KOPT-K1 (cell line): ENCODE results near the gene FBXL7.

Experiments used
- H3K27ac ChIP-seq: fragments of 200-600 bp; sonication (generic); 2 replicates; pipeline ENCODE4 v1.5.1; 2016; ENCODE audit warnings: antibody characterized with exemption, mild to moderate bottlenecking, low read depth, low read length; ENCODE audit not compliant: poor library complexity, severe bottlenecking
- H3K36me3 ChIP-seq: fragments of 200-600 bp; sonication (generic); 2 replicates; pipeline ENCODE4 v1.5.1; 2017; ENCODE audit warnings: antibody characterized with exemption, mild to moderate bottlenecking, low read length, moderate library complexity; ENCODE audit not compliant: insufficient read depth
- H3K9me3 ChIP-seq: fragments of 200-600 bp; sonication (generic); 2 replicates; pipeline ENCODE4 v1.5.1; 2017; ENCODE audit warnings: antibody characterized with exemption, low read length, mild to moderate bottlenecking; ENCODE audit not compliant: insufficient read depth, poor library complexity, severe bottlenecking

The FBXL7 gene

DNA sequence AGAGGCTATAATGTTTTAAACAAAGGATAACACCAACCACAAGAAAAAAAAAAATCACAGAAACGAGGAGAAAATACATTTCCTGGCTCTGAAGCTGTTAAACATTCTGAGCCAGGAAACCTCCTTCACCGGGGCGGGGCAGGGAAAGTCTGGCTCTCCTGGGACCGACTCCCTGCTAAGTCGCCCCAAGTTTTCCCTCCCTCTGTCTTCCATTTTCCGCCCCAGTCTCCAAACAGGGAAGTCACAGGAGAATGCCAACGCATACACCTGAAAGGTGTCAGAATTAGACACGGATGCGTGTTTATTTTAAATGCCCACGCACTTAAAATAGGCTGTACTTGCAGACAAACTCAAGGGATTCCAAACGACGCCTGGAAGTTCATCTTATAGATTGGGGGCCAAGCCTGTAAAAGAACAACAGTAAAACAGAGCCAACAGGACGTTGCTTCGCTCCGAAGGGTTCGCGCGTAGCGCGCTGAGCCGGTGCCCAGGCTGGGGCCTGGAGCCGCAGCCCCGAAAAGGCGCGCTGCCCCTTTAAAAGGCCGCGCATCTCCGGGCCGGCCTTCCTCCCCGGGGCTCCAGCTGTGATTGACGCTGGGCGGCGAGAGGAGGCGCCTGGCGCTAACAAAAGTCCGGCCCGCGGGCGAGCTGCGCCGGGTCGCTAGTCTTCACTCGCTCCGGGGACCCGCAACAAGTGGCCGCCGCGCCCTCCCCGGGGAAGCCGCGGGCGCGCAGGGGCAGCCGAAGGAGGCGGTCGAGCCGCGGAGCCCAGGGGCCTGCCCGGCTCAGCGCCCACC is at the start of gene FBXL7:
Gene FBXL7, plus strand, starts transcription at position 653 of the 797 bp plus-strand sequence.
- Histone ChIP-seq H3K36me3 (no peaks in the 10 kb centered on the region), H3K27ac (no peak within 1 kb of the TSS), H3K9me3 (no peaks in the 10 kb centered on the region)

DNA sequence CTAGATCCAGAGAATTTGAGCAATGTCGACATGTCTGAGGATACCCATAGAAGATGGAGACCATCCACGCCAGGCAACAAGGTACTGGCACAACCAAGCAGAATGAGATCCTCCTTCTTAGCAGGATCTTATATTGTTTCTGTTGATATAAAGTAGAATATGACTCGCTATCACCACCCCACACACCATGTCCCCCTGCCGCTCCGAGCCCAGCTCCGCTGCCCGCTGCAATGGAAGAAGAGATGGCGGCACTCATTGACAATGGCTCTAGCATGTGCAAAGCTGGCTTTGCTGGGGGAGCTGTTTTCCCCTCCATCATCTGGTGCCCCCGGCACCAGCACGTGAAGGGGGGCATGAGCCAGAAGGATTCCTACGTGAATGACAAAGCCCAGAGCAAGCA is 49.5 kb upstream of the FBXL7 start:
- no peak overlapping the region for H3K27ac ChIP-seq
- H3K36me3 ChIP-seq: no peaks in the 10 kb centered on the region
- no peaks in the 10 kb centered on the region for H3K9me3 ChIP-seq

DNA sequence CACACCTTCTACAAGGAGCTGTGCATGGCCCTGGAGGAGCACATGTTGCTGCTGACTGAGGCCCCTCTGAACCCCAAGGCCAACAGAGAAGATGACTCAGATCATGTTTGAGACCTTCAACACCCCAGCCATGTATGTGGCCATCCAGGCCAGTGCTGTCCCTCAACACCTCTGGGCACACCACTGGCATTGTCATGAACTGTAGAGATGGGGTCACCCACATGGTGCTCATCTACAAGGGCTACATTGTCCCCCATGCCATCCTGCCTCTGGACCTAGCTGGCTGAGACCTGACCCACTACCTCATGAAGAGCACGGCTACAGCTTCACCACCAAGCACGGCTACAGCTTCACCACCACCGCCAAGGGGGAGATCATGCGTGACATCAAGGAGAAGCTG is 49.0 kb upstream of the FBXL7 start:
- Histone ChIP-seq H3K36me3 (no peaks in the 10 kb centered on the region), H3K27ac (no peak overlapping the region), H3K9me3 (no peaks in the 10 kb centered on the region)

DNA sequence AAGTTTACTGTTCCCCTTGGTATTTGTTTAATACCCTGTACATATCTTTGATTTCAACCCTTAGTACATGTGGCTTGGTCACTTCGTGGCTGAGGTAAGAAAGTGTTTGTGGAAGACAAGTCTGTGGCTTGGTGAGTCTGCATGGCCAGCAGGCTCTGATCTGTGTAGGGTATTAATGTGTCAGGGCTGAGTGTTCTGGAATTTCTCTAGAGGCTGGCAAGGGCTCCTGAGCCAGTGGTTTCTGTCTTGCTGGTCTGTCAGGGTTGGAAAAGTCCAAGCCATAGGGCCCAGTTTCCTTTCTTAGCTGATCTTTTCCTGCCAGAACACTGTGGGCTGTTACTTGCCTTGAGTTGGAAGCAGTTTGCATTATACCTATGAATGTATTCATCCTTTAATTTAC is 48.0 kb upstream of the FBXL7 start:
- Histone ChIP-seq H3K27ac (no peak overlapping the region), H3K9me3 (no peaks in the 10 kb centered on the region), H3K36me3 (no peaks in the 10 kb centered on the region)

DNA sequence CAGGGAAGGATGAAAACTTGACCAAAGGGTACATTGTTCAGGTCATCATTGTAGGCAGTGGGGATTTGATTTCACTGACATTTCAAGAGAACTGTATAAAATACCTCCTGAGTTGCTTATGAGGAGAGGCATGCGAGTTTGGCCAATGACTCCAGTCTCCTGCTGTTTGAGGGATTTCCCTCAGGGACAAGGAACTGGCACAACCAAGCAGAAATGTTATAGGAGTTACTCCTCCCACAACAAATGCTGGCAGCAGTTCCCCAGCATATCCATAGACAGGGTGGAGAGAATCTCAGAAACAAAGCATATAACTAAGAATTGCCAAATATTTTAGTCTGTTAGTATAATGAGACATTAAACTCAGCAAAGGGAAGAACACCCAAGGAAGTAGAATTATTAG is 47.2 kb upstream of the FBXL7 start:
- no peak overlapping the region for H3K27ac ChIP-seq

DNA sequence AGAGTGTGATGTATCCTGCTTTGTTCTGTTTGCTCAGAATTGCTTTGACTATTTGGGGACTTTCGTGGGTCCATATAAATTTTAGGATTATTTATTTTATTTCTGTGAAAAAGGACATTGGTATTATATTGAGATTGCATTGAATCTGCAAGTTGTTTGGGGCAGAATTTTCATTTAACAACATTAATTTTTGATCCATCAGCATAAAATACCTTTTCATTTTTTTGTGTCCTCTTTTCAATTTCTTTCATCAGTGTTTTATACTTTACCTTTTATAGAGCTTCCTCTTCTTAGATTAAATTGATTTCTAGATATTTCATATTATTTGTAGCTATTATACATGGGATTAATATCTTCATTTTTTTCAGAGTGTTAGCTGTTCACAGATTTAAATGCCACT is 40.8 kb upstream of the FBXL7 start:
- Histone ChIP-seq H3K27ac (no peak overlapping the region), H3K9me3 (no peaks in the 10 kb centered on the region), H3K36me3 (no peaks in the 10 kb centered on the region)

More for the DNA sequence above, 47.2 kb upstream of the FBXL7 start:
- Histone ChIP-seq H3K9me3 (no peaks in the 10 kb centered on the region), H3K36me3 (no peaks in the 10 kb centered on the region)

DNA sequence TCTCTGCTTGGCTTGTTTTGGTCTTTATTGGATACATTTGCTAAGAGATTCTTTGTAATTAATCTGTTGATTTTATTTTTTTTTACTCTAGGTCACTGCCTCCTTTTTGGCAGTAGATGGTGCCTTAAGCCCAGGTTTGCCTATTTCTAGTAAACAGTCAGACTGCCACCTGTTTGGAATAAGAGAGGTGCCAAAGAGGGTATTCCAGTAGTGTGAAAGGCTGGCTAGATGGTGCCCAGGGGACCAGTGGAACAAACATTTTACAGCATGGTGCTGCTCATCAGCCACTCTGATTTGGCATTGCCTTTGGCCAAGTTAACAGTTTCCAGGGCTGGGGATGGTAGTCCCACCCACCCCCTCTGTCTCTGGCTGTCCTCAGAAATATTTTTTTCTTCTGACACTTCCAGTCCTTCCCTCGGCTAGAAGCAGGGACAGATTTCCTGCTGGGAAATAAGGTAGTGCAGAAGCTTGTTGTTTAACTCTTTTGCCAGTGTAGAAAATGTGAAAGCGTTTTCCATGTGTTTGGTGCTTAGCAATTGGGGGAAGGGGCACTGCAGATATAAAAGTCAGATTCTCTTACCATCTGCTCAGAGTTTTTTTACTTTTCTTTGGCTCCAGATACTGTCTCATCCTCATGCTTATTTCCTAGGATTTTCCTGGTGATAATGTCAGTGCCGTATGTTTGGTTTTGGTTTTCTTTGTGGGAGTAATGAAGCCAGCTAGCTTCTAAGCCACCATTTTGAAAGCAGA is 36.6 kb upstream of the FBXL7 start:
- Histone ChIP-seq H3K27ac (no peak overlapping the region), H3K36me3 (no peaks in the 10 kb centered on the region), H3K9me3 (no peaks in the 10 kb centered on the region)

DNA sequence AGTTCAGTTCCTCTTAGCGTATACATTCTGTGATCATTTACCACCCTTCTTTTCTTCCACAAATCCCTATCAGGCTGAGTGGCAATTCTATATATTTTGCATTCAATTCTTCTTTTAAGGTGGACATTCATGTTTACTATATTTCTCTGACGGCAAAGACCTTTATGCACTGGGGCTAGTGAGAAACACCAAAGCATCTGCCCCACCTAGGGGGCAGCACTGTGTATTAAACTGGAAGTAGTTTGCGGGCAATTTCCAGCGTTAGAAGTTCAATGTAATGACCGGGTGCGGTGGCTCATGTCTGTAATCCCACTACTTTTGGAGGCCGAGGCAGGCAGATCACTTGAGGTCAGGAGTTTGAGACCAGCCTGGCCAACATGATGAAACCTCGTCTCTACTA is 27.9 kb upstream of the FBXL7 start:
- no peaks in the 10 kb centered on the region for H3K9me3 ChIP-seq
- H3K27ac ChIP-seq: no peak overlapping the region
- H3K36me3 ChIP-seq: no peaks in the 10 kb centered on the region

DNA sequence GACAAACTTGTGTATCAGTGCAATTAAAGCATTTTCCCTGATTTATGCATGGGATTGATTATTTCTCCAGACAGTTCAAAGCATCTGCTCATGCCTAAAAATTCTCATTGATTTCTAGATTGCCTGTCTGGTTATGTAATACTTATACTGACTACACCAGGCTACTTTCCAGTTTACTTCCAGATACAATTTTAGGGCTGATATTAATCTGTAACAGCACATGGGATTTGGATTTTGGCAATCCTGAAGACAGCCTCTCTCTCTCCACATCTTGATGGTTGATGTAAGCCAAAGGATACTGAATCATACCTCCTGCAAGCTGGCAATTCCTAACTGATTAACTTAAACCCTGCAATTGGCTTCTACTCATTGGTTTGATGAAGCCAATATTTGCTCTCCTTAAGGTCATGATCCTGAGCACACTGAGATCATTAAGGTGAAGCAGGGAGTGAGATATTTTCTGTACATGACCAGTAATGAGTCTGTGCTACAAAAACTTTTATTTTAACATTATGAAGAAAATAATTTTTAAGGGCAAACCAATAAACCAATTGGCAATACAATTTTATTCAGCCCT is 25.7 kb upstream of the FBXL7 start:
- H3K9me3 ChIP-seq: no peaks in the 10 kb centered on the region
- H3K36me3 ChIP-seq: no peaks in the 10 kb centered on the region
- no peak overlapping the region for H3K27ac ChIP-seq

DNA sequence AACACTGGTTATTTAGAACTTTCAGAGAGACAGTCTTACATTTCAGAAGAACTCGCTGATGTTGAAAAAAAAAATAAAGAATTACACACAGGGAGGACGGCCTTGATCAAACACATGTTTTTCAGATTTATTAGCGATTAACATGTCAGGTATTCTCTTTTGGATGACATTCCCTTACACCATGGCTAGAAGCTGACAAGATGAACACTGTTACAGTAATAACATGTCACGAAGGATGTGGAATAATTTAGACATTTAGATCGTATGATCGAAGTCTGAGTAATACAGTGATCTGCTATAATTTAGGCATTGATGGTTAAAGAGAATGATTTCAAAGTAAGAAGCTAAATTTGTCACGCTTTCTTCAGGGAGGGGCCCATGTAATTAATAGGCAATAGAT is 24.6 kb upstream of the FBXL7 start:
- Histone ChIP-seq H3K27ac (no peak overlapping the region), H3K36me3 (no peaks in the 10 kb centered on the region), H3K9me3 (no peaks in the 10 kb centered on the region)

DNA sequence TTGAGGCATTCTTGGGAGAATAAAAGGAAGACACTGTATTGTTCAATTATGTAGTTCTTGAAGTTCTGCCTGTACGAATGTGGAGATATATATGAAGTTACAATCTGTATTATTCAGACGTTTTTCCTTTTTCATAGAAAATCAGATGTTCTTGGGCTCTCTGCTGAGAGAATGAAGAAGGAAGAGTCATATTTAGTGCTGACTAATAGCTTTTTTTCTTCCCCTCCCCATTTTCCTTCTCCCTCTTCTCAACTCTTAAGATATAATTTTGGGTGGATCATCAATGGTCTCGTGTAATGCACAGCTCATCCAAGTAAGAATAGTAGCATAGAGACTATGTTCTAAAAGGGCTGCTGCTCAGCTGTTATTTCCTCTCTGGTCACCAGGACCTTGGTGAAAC is 23.0 kb upstream of the FBXL7 start:
- H3K27ac ChIP-seq: no peak overlapping the region
- H3K9me3 ChIP-seq: no peaks in the 10 kb centered on the region
- H3K36me3 ChIP-seq: no peaks in the 10 kb centered on the region

DNA sequence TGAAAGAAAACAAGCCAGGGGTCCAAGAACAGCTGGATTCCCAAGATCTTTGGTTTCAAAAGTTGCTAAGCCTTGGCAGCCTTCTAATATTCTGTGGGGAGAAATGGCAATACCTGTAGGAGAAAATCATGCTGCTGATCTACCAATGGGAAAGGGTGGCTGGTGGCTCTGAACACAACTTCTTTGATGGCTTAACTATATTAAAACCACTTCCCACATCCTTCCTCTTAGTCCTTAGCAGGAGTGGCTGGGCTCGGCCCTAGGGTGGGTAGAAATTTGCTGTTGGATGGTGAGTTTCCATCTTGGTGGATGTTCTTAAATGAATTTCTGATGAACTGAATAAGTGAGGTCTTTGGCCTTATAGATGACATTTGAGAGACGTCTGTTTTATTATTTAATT is 19.5 kb upstream of the FBXL7 start:
- Histone ChIP-seq H3K27ac (no peak overlapping the region), H3K36me3 (no peaks in the 10 kb centered on the region), H3K9me3 (no peaks in the 10 kb centered on the region)

DNA sequence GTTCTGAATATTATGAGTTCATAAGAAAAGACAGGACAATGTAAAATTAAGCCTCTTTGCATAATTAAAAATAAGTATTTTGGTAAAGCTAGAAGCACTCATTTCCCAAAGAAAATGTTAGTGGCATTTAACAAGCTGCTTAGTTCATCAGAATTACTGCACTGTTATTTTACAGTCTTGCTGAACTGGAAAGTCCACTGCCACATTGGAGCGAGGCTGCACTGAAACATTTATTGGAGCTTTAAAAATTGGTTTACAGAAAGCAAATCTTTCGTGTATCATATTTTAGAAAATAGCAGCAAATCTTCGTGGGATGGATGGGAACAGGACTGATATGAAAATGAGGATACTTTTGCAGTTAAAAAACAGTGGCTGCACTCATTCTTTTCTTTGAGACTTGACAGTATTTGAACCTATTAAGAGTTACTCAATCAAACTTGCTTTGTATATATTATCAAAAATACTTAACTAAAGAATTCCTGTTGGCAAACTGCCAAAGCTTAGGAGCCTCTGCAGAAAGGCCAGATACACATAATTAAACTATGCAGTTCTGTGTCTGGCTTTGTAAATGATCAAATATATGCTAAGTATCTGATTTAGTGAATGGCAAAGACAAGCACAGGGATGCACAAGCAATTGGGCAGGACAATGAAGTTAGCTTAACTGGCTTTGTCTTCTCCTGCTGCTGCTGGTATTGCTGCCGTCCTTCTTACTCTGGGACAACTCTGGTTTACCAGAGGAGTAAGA is 16.5 kb upstream of the FBXL7 start:
- H3K36me3 ChIP-seq: no peaks in the 10 kb centered on the region

DNA sequence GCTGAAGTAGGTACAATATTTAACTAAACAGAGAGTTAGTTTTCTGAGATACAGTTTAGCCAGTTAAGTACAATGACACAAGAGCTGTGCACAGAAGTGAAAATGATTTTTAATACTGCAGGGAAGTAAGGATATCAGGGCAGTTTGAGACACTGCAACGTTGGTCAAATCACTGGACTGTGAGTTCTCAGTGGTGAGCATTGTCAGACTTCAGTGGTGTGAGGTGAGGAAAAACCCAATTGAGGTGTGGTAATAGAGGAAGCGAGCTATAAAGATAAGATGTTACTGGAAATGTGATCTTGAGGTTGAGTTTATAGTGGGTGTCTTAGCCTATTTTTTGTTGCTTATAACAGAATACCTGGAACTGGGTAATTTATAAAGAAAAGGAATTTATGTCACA is 12.8 kb upstream of the FBXL7 start:
- Histone ChIP-seq H3K36me3 (no peaks in the 10 kb centered on the region), H3K27ac (no peak overlapping the region), H3K9me3 (no peaks in the 10 kb centered on the region)

More for the DNA sequence above, 16.5 kb upstream of the FBXL7 start:
- no peaks in the 10 kb centered on the region for H3K9me3 ChIP-seq
- H3K27ac ChIP-seq: no peak overlapping the region
